ENCODE measurements around the gene PNCK. TPM values are rescaled to one million over a fixed set of nuclear protein-coding genes. Genes with fewer than 3 reads are reported as not detected.

The PNCK gene
- total RNA-seq, 2 donors from 2014 or later: 4.0 to 42.4 TPM

DNA sequence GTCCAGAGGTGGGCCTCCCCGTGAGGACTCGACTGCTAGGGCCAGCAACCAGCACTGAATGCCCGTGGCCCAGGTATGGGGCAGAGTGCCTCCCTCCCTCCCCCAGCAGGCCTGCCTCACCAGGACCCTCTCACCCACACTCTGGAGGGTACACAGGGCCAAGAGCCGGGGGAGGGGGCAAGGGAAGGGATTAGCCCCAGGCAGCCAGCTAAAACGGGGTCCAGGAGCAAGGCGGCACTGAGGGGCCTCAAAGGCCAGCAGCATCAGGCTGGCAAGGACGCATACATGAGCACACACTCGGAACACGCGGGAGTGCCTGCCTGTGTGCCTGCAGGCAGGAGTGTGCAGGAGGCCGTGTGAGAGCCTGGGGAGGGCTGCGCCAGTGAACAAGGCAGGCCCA, 44.9 kb downstream of the PNCK start:
- Histone ChIP-seq H3K36me3 (no peaks in the 10 kb centered on the region), H3K9me3 (peaks cover 0 to 10% of the 10 kb centered on the region in 2 donors), H3K4me3 (no peak overlapping the region), H3K27ac (no peak overlapping the region), H3K27me3 (no peaks in the 10 kb centered on the region), H3K4me1 (no peaks in the 10 kb centered on the region)
- DNase-seq (ENCODE audit: low spot score): no peak
- TF ChIP-seq, protein P1, sequence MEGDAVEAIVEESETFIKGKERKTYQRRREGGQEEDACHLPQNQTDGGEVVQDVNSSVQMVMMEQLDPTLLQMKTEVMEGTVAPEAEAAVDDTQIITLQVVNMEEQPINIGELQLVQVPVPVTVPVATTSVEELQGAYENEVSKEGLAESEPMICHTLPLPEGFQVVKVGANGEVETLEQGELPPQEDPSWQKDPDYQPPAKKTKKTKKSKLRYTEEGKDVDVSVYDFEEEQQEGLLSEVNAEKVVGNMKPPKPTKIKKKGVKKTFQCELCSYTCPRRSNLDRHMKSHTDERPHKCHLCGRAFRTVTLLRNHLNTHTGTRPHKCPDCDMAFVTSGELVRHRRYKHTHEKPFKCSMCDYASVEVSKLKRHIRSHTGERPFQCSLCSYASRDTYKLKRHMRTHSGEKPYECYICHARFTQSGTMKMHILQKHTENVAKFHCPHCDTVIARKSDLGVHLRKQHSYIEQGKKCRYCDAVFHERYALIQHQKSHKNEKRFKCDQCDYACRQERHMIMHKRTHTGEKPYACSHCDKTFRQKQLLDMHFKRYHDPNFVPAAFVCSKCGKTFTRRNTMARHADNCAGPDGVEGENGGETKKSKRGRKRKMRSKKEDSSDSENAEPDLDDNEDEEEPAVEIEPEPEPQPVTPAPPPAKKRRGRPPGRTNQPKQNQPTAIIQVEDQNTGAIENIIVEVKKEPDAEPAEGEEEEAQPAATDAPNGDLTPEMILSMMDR (IDR thresholded peaks at IDR 0.05): no peak

DNA sequence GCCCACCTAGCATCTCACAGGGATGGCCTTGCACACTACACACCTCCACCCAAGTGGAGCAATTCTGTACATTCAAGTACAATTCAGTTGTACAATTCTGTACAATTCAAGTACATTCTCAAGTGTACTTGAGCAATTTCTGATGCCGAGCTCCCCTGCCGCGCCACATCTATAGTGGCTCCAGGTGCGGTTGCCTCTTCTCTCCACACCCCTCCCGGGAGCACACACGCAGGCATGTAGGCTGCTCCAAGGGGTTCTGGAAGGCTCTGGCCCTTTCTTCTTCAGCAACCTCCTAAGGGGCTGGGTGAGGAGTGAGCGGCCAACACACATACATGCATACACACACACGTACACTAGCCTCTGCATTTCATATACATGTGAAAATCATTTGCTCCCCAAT, 45.5 kb downstream of the PNCK start:
- peaks cover 0 to 10% of the 10 kb centered on the region in 2 donors for H3K9me3 ChIP-seq
- no peak overlapping the region for H3K27ac ChIP-seq
- DNase-seq (ENCODE audit: low spot score): no peak
- H3K4me3 ChIP-seq: no peak overlapping the region
- H3K4me1 ChIP-seq: no peaks in the 10 kb centered on the region
- H3K36me3 ChIP-seq: no peaks in the 10 kb centered on the region
- TF ChIP-seq, protein P1 (IDR thresholded peaks at IDR 0.05): no peak
- H3K27me3 ChIP-seq: no peaks in the 10 kb centered on the region

DNA sequence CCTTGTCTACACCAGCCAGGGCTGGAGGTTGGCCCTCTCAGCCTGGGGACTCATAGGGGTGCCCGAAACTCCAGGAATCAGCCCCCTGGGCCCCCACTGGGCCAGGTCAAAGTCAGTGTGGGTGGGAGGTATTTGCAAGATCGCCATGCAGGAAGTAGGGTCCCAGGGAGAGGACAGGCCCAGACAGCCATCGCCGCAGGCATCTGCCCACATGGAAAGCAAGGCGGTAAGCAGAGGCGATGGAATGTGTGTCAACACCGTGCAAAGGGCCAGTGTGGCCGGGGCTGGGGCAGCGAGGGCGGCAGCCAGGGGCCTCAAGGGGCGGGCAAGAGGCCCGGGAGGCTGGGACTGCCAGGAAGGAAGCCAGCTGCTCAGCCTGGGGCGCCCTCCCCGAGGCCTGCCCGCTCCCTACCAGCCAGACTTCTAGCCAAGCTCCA, 45.9 kb downstream of the PNCK start:
- peaks cover 0 to 10% of the 10 kb centered on the region in 2 donors for H3K9me3 ChIP-seq
- H3K27ac ChIP-seq: no peak overlapping the region
- no peaks in the 10 kb centered on the region for H3K36me3 ChIP-seq
- no peak overlapping the region for H3K4me3 ChIP-seq
- TF ChIP-seq, protein P1 (IDR thresholded peaks at IDR 0.05): no peak
- no peaks in the 10 kb centered on the region for H3K4me1 ChIP-seq
- DNase-seq (ENCODE audit: low spot score): no peak
- no peaks in the 10 kb centered on the region for H3K27me3 ChIP-seq

DNA sequence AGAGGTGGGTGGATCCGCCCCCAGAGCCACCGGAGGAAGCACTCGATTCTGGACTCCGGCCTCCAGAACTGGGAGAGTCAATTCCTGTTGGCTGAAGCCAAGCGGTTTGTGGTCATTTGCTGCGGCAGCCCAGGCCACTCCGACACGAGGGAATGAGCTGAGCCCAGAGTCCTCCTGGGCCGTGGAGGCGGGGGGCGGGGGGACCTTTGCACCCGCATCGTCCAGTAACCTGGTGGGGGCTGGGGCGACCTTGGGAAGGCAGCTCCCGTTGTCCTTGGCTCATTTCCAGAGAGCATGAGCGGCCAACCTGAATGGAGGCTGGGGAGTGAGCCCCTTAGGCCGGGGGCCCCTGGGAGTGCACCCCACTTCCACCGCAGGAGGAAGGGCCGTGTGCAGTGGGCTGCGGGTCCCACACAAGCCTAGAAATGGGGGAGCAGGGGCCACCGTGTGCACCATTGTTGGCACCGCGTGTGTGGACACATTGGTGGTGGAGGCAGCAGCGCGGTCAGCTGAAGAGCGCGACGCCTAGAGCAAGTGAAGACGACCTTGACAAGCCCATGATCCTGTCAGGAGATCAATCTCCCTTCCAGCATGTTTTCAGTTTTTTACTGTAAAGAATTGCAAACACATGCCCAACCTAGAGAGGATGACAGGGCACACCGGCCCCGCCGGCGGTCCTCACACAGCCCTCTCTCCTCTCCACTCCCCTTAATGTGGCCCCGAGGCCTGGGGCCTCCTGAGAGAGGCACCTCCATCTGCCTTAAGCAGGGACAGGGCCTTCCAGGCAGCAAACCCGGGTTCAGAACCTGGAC, 46.5 kb downstream of the PNCK start:
- H3K27ac ChIP-seq: no peak overlapping the region
- H3K36me3 ChIP-seq: no peaks in the 10 kb centered on the region
- H3K9me3 ChIP-seq: peaks cover 0 to 10% of the 10 kb centered on the region in 2 donors
- no peak overlapping the region for H3K4me3 ChIP-seq
- TF ChIP-seq, protein P1 (IDR thresholded peaks at IDR 0.05): no peak
- no peaks in the 10 kb centered on the region for H3K27me3 ChIP-seq
- no peaks in the 10 kb centered on the region for H3K4me1 ChIP-seq
- DNase-seq (ENCODE audit: low spot score): no peak

DNA sequence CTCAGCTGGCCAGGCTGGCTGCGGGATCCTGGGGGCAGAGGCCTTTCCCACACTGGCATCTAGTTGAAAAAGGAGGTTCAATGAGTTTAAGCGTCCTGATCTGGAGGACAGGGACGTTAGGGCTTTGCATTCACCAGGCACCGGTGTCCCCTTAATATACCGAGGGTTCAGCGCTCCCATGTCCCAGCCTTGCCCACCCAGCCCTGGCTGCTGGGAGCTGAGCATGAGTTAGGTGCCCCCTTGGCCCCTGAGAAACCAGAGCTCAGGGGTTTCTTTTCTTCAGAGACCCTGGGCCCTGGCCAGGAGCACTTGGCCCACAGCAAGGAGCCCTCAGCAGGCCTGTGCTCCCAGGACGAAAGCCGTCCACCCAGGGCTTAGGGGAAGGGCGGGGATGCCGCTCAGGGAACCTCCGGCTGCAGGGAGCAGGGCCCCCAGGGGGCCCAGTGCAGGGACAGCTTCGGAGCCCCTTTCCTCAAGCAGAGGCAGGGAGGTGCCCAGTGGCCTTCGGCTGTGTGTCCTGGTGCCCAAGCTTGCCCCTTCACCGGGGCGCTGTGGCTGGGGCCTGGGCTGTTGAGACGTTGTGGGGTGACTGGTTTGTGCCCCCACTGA, 47.5 kb downstream of the PNCK start:
- Histone ChIP-seq H3K36me3 (no peaks in the 10 kb centered on the region), H3K4me1 (no peaks in the 10 kb centered on the region), H3K27ac (no peak overlapping the region), H3K4me3 (no peak overlapping the region), H3K27me3 (no peaks in the 10 kb centered on the region), H3K9me3 (peaks cover 0 to 3% of the 10 kb centered on the region in 2 donors)
- DNase-seq (ENCODE audit: low spot score): no peak
- TF ChIP-seq, protein P1 (IDR thresholded peaks at IDR 0.05): no peak

Measured in right atrium auricular region (tissue), 2 donors.